GM19467 (cell line): ENCODE results near the gene SUMF1.
A peak's percentile ranks its signal among the peaks of the same experiment; 100 is the strongest.

Experiments used
- ATAC-seq: cut with Tn5 transposase; IDR thresholded peaks from one replicate; pipeline ENCODE4 v1.9.1; 2021; ENCODE audit warnings: mild to moderate bottlenecking, moderate library complexity; ENCODE audit not compliant: unreplicated experiment

The SUMF1 gene

DNA sequence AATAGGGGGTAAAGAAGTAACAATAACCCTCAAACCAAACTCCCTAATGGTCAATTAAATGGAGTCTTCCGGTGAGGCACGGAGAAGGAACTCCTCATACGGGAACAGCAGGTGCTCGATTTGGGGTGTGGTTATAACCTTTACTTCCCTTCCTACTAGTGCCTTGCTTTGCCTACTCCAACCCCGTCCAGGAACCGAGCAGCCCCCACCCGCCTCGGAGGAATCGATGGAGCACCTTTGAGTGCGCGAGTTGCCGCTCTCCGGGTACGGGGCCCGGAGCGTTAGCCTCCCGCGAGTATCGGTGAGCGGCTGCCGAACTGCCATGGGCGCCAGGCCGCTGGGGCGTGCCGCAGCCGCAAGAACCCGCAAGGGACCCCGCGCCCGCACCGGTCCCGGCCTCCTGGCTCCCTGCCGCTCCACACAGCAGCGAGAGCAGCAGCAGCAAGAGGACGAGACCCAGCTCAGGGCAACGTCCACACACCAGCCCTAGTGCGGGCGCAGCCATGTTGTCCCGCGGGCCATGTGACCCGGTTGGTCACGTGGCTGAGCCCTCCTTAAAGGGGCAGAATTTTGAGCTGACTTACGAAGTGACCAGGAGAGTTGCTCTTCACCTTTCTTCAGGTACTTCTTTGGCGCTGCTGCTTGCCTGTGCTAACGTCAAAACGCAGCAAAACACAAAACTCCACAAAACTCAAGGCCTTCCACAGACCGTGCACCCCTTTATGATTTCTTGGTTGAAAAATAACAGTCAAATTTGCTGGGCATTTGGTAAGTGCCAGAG lies at the start of gene SUMF1:
TSS of gene SUMF1 (minus strand) at position 529 of the 781 bp plus-strand sequence. CDS start at position 505, 24 bp downstream.
- ATAC-seq, result peak; percentile 100

DNA sequence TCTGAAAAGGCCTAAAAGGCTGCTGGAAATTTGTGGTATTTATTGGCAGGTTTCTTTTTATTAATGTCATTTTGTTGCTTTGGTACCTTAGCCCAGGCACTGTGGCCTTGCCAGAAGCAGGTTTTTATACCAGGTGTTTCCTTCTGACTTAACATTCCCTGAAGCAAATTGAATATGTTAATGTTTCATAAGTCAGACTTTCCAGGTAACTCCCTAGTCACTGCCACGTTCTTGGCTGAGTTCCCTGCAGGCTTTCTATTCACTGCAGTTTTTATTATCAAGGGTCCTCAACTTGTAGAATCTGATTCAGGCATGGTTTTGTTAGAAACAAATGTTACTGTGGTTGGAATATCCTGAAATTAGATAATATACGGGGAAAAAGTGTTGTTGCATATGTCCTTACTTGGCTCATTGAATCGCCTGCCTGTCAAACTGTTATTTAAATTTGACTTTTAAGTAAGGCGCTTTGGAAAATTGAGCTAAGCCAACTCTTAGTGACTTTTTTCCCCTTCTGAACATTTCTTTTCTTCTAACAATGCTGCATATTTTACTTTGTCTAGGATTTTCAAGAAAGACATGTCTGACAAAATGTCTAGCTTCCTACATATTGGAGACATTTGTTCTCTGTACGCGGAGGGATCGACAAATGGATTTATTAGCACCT lies 49.0 kb upstream of the SUMF1 start:
- ATAC-seq, result no peak

DNA sequence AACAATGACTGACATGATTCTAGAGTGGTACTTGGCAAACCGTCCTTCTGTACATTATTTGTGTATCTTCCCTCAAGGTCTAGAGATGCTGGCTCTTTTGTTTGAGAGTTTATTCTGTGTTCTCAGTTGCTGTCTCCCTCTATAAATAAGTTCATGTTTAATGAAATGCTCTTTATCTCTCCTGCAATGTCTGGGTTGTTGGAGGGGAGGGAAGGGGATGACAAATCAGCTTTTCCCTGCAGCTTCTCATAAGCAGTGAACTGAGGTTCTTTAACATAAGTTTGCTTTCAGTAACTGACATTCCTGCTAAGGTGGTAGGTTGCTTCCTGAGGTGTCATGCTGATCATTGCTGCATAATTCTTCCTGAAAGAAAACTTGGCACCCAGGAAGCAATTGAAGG lies 47.8 kb upstream of the SUMF1 start:
- ATAC-seq, result no peak

DNA sequence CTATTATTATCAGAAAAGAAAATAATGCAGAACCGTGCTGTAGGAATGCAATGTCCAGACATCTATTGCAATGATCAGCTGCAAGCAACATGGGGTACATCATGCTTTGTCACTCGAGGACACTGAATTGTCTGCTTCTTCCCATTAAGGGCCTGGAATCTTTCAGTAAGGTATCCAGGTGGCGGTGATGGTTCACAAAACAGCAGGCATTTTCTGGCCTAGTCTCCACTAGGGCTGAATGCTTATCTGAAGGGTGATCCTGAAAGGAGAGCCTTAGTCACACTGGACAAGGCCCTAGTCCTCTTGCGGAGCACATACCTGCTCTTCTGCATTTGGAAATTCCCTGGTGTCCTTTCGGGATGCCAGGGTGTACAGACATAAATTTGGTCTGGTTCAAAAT lies 47.3 kb upstream of the SUMF1 start:
- no peak for ATAC-seq

DNA sequence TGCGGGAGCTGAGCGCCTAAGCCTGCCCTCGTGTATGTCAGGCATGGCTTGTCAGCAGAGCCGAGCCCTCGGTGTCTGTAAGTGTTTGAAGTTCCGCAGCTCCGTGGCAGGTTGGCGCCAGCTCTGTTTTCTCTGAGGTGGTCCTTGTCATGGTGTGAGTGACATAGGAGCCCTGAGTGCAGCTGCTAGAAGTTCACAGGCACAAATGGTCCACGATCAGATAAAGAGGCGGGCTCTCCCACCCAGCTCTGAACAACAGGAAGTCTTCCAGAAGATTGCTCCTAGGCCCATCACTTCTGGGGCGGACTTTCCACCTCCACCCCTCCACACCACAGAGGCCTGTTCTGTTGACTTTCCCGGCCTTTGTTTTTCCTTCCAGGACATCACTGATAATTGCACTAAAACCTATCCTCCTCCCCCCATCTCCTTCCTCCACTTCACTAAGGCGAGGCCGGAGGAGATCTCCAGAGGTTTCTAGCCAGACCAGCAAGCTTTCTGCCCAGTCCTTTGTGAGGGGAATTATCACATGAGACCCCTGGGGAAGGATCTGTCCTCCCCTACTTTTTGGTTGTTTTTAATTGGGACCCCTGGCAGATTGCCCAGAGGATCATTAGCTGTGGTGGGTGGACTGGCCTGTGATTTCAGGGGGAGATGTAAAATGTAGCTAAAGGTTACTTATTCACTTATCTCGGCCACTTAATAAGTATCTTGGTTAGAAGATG lies 46.0 kb upstream of the SUMF1 start:
- ATAC-seq, result no peak

DNA sequence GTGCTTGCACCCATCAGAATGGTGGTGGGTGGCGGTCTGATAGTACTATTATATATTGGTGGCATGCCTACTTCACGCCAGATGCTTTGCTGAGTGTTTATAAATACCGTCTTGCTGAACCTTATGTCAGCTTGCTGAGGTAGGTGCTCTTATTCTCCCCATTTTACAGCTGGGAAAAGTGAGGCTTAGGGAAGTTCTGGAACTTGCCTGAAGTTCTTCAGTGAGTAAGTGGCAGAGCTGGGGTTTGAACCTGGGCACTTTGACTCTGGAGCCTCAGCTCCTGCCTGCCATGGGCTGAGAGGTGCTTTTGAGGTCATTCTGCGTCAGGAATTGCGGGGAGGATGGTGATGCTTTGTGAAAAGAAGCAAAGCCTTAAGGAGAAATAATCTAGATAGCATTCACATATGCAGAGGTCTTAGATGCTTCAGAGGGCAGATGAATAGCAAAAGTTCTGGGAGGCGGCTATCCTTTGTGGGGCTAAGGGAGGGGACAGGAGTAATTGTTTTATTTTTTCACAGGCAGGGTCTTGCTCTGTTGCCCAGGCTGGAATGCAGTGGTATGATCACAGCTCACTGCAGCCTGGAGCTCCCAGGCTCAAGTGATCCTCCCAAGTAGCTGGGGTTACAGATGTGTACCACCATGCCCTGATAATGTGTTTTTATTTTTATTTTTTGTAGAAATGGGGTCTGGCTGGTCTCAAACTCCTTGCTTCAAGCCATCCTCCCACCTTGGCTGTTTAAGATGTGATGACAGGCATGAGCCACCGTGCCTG lies 44.6 kb upstream of the SUMF1 start:
- no peak for ATAC-seq

DNA sequence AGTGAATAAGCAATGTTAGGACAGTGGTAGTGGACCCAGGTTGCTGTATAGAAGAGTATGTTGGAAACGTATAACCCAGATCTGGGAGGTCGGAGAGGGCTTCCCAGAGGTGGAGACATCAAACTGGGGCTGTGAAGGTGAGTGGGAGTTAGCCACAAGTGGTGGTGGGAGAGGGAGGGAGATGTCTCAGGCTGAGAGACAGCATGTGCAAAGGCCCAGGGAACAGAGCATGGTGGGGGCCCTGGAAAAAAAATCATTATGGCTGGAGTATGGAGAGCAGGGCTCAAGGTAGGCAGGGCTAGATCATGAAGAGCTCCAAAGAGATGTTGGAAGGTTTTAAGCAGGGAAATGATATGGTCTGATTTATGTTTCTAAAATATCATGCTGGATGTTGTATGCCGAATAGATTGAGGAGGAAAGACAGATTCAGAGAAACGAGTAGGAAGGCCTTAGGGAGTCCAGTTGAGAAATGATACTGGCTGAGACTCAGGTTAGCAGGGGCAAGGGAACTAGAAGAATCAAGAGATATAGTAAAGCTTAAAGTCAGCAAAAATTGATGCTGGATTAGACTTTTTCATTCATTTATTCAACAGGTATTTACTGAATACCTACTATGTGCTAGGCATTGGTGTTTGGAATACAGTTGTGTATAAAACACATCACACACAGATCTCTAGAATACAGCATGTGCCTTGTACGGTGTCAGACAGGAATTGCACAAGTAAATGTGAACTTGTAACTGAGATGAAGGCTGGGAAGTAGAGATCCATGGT lies 43.1 kb upstream of the SUMF1 start:
- ATAC-seq, result no peak

DNA sequence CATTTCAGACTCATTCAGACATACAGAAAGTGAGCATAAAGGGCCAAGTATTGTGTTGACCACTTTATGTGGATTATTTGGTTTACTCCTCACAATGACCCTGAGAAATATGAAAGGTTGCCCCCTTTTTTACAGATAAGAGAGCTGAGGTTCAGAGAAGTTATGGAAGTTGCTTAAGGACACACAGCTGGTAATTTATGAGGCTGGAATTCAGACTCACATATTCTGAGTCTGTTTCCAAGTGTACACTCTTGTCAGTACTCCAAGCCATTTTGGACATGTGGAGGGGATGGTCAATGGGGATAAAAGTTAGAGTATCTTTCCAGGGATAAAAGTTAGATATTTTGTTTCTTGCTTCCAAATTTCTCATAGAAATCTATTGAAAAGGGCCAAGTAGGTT lies 42.0 kb upstream of the SUMF1 start:
- no peak for ATAC-seq

DNA sequence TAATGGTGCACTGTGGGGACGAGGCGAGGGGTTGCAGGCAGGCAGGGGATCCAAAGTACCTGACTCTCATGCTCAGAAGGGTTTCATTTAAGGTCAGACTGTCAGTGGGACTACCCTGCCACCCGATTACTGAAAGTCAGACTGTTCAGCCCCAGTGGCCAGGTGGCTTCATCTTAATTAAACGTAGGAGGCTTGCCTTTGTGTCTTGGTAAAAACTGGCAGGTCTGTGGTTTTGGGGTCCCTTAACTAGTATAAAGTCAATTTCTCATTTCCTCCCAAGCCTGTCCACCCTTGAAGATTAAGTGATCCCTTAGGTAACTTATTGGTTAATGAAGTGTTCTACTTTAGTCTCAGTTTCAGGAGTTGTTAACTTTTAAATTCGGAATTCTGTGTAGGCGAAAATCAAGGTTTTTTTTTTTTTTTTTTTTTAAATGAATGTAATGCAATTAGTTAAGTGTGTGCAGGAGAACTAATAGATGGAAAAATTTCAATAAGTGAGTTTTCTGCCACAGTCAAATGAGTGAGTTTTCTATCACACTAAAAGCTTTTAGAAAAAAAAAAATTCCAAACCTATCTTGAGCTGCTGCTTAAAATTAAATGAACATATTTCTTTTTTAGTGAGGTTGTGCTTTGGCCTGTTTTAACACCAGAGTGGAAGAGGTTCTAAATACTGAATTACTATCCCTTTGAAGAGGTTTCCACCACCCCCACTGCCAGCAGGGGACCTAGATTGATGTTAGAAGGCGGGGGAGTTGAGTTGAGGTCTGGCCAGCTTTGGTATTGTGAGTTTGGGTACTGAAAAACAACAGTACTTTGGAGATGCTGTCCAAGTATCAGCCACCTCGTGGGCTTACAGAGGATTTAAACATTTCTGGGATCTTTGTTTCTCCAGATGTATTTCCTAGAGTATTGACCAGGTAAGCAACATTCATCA lies 41.2 kb upstream of the SUMF1 start:
- peak; percentile 73 for ATAC-seq

DNA sequence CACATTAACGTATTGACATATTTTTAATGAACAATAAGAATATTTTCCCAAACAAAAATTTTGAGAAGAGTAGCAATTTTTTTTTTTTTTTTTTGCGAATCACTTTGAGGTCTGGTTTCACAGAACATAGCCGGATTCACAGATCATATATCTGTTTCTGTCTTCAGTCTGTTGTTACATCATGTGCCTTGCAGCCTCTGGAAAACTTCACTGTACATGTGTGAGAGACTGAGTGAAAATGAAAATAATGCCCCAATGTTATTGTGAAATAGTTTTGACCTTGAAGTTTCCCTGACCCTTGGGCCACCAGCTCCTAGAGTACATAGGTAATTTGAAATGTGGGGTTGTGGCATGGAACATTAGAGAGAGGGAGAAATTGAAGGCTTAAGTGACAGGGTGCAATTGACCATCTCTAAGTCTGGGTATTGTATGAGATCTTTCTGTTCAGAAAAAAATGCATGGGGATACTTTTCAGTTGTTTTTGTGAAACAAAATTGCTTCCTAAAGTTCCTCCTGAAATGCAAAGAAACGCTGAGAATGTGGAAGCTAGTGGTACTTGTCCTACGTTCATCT lies 40.0 kb upstream of the SUMF1 start:
- ATAC-seq, result no peak

DNA sequence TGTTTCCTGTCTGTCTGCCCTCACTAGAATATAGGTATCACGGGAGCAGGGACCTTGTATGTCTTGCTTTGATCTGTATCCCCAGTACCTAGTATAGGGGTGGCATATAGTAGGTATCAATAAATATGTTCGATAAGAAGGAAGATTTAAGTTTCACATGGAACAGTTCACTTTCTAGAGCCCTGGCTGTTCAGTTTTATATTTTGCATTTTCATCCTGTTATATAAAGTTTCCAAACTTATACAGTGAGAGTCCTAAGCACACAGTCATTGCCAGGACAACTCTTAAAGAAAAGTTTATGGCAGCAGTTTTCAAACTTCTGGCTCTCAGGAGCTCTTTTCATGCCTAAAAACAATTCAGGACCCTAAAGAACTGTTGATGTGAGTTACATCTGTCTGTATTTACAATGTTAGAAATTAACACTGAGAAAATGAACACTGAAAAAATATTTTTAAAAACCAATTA lies 39.5 kb upstream of the SUMF1 start:
- no peak for ATAC-seq

DNA sequence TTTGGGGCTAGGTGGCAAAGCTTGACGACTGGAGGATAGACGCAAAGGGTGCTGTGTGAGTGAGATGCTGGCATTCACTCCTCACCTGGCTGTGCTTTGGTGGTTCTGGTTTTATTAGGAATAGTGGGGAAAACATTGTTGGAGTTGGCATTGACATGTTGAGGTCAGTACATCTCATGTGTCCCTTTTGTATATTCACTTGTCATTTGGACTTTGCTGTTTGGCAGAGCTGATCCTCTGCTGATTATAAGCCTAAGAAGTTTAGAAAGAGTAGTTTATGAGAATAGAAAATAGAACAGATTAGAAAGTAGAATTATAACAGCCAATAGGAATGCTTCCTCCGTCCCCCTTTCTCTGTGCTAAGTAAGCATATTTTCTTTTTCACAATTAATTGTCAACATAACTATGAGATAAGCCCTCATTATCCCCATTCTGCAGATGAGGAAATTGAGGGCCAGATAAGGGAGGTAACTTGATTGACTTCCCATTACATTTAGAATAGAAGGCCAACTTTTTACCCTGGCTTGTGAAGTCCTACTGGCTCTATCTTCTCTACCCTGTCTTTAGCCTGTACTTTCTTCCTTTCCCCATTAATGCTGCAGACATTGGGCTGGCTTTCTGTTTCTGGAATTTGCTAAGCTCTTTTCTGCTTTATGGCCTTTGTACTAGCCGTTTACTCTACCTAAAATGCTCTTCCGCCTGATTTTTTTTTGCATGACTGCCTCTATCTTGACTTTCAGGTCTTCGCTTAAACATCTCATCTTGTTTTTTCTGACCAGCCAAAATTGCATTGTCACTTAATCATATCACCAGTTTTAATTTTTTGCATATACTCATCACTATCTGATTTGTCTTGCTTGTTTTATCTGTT lies 38.9 kb upstream of the SUMF1 start:
- no peak for ATAC-seq

DNA sequence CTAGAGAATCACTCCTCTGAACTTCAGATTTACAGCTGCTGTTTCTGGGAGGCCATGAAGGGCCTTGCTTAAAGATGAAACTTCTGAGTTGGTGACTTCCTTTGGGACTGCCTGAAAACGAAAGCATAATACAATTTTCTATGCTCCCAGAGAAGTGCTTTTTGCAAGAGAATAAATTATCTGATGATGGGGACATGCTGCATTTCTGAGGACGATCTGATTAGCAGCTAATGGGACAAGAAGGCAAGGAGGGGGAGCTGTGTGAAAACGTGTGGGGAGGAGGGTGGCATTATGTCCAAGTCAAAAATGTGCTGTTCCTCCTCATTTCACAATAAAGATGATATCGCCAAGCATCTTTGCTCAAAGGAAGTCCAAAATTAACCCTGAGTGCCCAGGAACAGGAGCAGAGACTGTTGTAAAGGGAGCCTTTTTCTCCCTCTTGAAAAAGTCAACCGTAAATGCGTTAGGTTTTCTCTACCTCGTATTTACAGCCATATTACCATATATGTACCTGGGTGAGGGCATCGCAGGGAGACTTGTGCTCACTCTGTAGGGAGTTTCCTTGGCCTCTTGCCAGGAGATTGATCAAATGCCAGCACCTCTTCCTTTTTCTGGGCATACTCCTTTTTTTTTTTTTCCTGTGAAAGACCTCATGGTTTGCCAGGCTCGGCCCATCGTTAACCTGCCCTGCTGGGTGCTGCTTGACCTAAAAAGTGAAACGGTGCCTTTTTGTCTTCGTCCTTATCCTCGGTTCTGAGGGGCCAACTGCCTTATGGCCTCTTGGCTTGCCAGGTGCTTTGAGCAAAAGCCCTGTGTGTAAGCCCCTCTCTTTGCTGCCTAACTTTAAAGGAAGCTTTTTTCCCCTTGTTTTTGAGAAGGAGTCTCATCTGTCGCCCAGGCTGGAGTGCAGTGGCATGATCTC lies 37.5 kb upstream of the SUMF1 start:
- ATAC-seq, result no peak

DNA sequence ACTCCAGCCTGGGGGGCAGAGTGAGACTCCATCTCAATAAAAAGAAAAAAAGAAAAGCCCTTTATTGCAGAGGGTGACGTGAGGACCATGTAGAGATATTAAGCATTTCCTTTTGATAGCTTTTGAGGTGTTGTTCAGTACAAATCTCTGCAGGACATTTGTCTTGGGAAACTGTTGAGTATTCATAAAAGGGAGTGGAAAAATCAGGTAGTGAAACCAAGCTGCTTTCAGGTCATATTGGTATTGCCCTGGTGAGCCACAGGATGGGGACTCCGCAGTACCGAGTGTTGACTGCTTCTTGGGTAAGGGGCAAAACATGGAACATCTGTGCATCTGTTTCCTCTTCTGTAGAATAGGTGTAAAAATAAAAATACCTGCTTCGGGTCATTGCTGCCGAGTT lies 36.0 kb upstream of the SUMF1 start:
- peak; percentile 52 for ATAC-seq

DNA sequence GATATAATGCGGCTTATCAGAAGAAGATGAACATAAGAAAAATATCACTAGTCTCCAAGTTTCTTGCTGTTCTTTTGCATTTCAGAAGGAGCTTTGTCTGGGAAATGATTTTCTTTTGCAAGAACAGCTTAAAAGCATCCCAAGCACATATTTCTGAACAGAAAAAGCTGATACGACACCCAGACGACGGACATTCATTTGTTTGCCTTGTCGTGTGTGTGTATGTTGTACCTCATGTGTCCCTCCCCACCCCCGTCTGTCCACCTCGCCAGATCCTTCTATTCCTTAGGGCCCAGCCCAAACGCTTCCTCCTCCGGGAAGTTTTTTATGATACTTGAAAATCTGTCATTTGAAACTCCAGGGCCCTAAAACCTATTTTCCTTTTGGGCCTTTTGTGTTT lies 34.9 kb upstream of the SUMF1 start:
- ATAC-seq, result no peak

DNA sequence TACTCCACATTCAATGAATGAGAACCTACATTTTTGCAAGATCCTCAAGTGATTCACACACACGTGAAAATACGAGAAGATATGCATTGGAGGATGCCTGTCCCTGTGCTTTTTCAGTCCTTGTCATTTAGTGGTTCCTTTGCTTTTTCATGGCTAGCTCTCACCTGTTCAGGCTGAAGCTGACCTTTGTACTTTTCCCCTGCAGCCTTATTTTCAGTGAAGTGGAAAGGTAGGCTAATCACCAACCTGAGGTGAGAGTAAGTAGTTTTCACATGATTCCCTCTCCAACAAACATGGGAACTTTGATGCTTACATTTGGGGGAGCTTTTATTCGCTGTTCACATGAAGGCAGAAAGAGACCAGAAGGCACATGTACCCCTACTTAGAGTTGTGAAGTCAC lies 34.4 kb upstream of the SUMF1 start:
- no peak for ATAC-seq

DNA sequence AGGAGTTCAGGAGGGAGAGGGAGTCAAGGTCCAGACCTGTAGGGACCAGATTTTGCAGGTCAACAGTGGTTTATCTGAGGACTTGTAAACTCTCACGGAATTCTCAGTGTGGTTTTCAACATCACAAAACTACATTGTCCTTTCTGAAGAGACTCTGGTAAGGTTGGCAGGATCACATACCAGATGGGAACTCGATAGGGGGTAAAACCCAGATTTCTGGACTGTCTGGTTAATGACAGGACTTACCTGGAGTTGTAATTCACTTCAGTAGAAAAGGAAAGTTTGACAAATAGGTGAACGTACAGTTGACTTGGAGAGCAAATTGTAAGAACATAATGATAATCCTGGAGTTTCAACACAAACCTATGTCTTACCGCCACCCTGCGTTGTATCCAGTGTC lies 31.4 kb upstream of the SUMF1 start:
- no peak for ATAC-seq
